GM23338 (cell line): Measurements from ENCODE around the gene ADGRL3. TPM values are rescaled to one million over a fixed set of nuclear protein-coding genes. Genes with fewer than 3 reads are reported as not detected.

Experiments used
- ATAC-seq: fragments of 200-7000 bp; cut with Tn5 transposase; 3 replicates; pipeline ENCODE4 v1.9.1; 2020
- DNase-seq: peaks from one replicate; pipeline ENCODE4 v3.0.0-alpha.2; 2015; ENCODE audit warnings: low spot score
- H2AFZ ChIP-seq: fragments of 200-600 bp; sonication (generic); 2 replicates; pipeline ENCODE4 v1.8.0; 2016; ENCODE audit warnings: antibody characterized with exemption, mild to moderate bottlenecking, moderate library complexity
- H3F3A ChIP-seq: fragments of 200-600 bp; sonication (generic); replicated peaks from 2 replicates; pipeline ENCODE4 v1.8.0; 2017; ENCODE audit warnings: antibody characterized with exemption, mixed run types, low read depth
- H3K27ac ChIP-seq: fragments of 200-600 bp; sonication (generic); 2 replicates; pipeline ENCODE4 v1.6.1; 2016; ENCODE audit warnings: low read depth
- H3K27me3 ChIP-seq: fragments of 200-600 bp; sonication (generic); 2 replicates; pipeline ENCODE4 v1.8.0; 2016; ENCODE audit warnings: mild to moderate bottlenecking, mixed run types, moderate library complexity; ENCODE audit not compliant: insufficient read depth
- H3K36me3 ChIP-seq: fragments of 200-600 bp; sonication (generic); 2 replicates; pipeline ENCODE4 v1.8.0; 2016; ENCODE audit warnings: mild to moderate bottlenecking; ENCODE audit not compliant: insufficient read depth
- H3K4me1 ChIP-seq: fragments of 200-600 bp; sonication (generic); 2 replicates; pipeline ENCODE4 v1.8.0; 2016; ENCODE audit warnings: mild to moderate bottlenecking, moderate library complexity; ENCODE audit not compliant: insufficient read depth
- H3K4me2 ChIP-seq: fragments of 200-600 bp; sonication (generic); 2 replicates; pipeline ENCODE4 v1.7.1; 2017; ENCODE audit warnings: mixed run types
- H3K4me3 ChIP-seq: fragments of 200-600 bp; sonication (generic); 2 replicates; pipeline ENCODE4 v1.6.1; 2016; ENCODE audit warnings: mixed run types
- H3K79me2 ChIP-seq: fragments of 200-600 bp; sonication (generic); replicated peaks from 2 replicates; pipeline ENCODE4 v1.8.0; 2017; ENCODE audit warnings: mild to moderate bottlenecking; ENCODE audit not compliant: insufficient read depth
- H3K9me2 ChIP-seq: fragments of 200-600 bp; sonication (generic); 2 replicates; pipeline ENCODE4 v1.8.0; 2017; ENCODE audit not compliant: insufficient read depth
- H4K20me1 ChIP-seq: fragments of 200-600 bp; sonication (generic); replicated peaks from 2 replicates; pipeline ENCODE4 v1.8.0; 2017; ENCODE audit warnings: mild to moderate bottlenecking; ENCODE audit not compliant: insufficient read depth
- H3K27ac Mint-ChIP-seq: 2 replicates; pipeline ENCODE4 v1.8.0; 2020; ENCODE audit warnings: inconsistent platforms, mild to moderate bottlenecking, moderate library complexity, mixed read lengths
- H3K27me3 Mint-ChIP-seq: 3 replicates; pipeline ENCODE4 v1.8.0; 2022; ENCODE audit warnings: low read depth, mild to moderate bottlenecking, moderate library complexity, mixed read lengths, inconsistent platforms; ENCODE audit not compliant: insufficient read depth, poor library complexity
- H3K36me3 Mint-ChIP-seq: 3 replicates; pipeline ENCODE4 v1.8.0; 2021; ENCODE audit warnings: low read depth, mild to moderate bottlenecking, inconsistent platforms, moderate library complexity, mixed read lengths
- H3K4me1 Mint-ChIP-seq: 3 replicates; pipeline ENCODE4 v1.8.0; 2020; ENCODE audit warnings: mild to moderate bottlenecking, inconsistent platforms, mixed read lengths
- H3K4me3 Mint-ChIP-seq: 3 replicates; pipeline ENCODE4 v1.8.0; 2021; ENCODE audit warnings: moderate library complexity, mild to moderate bottlenecking, inconsistent platforms, mixed read lengths
- H3K9me3 Mint-ChIP-seq: 3 replicates; pipeline ENCODE4 v1.8.0; 2020; ENCODE audit warnings: moderate library complexity, mild to moderate bottlenecking, inconsistent platforms, mixed read lengths
- CREB1 ChIP-seq: fragments of 250-450 bp; sonication (Bioruptor Pico); IDR thresholded peaks from 2 replicates; pipeline ENCODE4 v1.5.0; 2020; ENCODE audit warnings: low read depth, mild to moderate bottlenecking, moderate library complexity
- CTCF ChIP-seq, 2 experiments: fragments of 200-600 bp in 1 of 2; sonication (generic) in 1 of 2; conservative IDR thresholded peaks; 2 replicates each; pipeline versions ENCODE4 v1.5.1 to v1.6.1; 2016 to 2017; ENCODE audit warnings: antibody characterized with exemption in 2 of 2, low read depth in 2 of 2, mild to moderate bottlenecking in 2 of 2, moderate library complexity in 1 of 2
- ETS1 ChIP-seq: IDR thresholded peaks from 2 replicates; pipeline ENCODE4 v1.6.1; 2016; ENCODE audit warnings: antibody characterized with exemption
- EZH2 ChIP-seq: fragments of 200-600 bp; sonication (generic); IDR thresholded peaks from one replicate; pipeline ENCODE4 v1.8.0; 2017; ENCODE audit warnings: antibody characterized with exemption, mild to moderate bottlenecking, low read depth; ENCODE audit not compliant: unreplicated experiment
- EZH2phosphoT487 ChIP-seq: fragments of 200-600 bp; sonication (generic); IDR thresholded peaks from one replicate; pipeline ENCODE4 v1.8.1; 2018; ENCODE audit warnings: antibody characterized with exemption; ENCODE audit not compliant: unreplicated experiment
- JUNB ChIP-seq: IDR thresholded peaks from one replicate; pipeline ENCODE4 v1.6.1; 2016; ENCODE audit warnings: antibody characterized with exemption; ENCODE audit not compliant: unreplicated experiment
- NANOG ChIP-seq: IDR thresholded peaks from 2 replicates; pipeline ENCODE4 v1.6.1; 2016; ENCODE audit warnings: antibody characterized with exemption, borderline replicate concordance
- POLR2AphosphoS5 ChIP-seq: IDR thresholded peaks from 2 replicates; pipeline ENCODE4 v1.6.1; 2016; ENCODE audit warnings: antibody characterized with exemption, low read depth
- REST ChIP-seq: IDR thresholded peaks from one replicate; pipeline ENCODE4 v1.6.1; 2018; ENCODE audit warnings: antibody characterized with exemption; ENCODE audit not compliant: unreplicated experiment
- STAT1 ChIP-seq: IDR thresholded peaks from one replicate; pipeline ENCODE4 v1.6.1; 2016; ENCODE audit warnings: antibody characterized with exemption; ENCODE audit not compliant: unreplicated experiment
- ZNF114 ChIP-seq: fragments of 250-450 bp; sonication (Bioruptor Pico); IDR thresholded peaks from 2 replicates; pipeline ENCODE4 v1.5.0; 2020; ENCODE audit warnings: mild to moderate bottlenecking, moderate library complexity
- ZNF331 ChIP-seq: fragments of 250-450 bp; sonication (Bioruptor Pico); IDR thresholded peaks from 2 replicates; pipeline ENCODE4 v1.5.0; 2020; ENCODE audit warnings: low read depth, mild to moderate bottlenecking, moderate library complexity
- ZNF462 ChIP-seq: fragments of 250-450 bp; sonication (Bioruptor Pico); IDR thresholded peaks from 2 replicates; pipeline ENCODE4 v1.5.0; 2020; ENCODE audit warnings: mild to moderate bottlenecking, moderate library complexity
- polyA plus RNA-seq: library from polyadenylated mRNA; unstranded; fragments of >200 nt; fragmentation: Nextera tagmentation; extraction: Ambion mirVana; gene quantifications from 2 replicates; pipeline ENCODE4 v1.2.1, GENCODE V29; 2016
- total RNA-seq: library from RNA; depleted of rRNA; stranded (reverse); fragments of >200 nt; shearing (Covaris generic); gene quantifications from 2 replicates; pipeline ENCODE4 v1.2.3, GENCODE V29; 2014

The ADGRL3 gene
- total and polyA plus RNA-seq, 2 experiments from 2014 or later: 9.7 to 16.5 TPM

- Histone ChIP-seq H3K9me2 (no peaks in the 10 kb centered on the region), H3K4me1 (no peaks in the 10 kb centered on the region), H3K4me2 (no peak overlapping the region), H2AFZ (no peak overlapping the region), H3K4me3 (no peak overlapping the region), H3K36me3 (no peaks in the 10 kb centered on the region), H3K27me3 (no peaks in the 10 kb centered on the region), H3K79me2 (no peaks in the 10 kb centered on the region), H3F3A (no peaks in the 10 kb centered on the region), H4K20me1 (no peaks in the 10 kb centered on the region), H3K27ac (no peak overlapping the region)
- TF ChIP-seq ZNF114 (no peak), REST (no peak), NANOG (no peak), ZNF462 (CRISPR knock-in tag) (no peak), STAT1 (no peak), EZH2phosphoT487 (no peak), ETS1 (no peak), EZH2 (no peak), POLR2AphosphoS5 (no peak), CREB1 (no peak), ZNF331 (CRISPR knock-in tag) (no peak), CTCF (conservative IDR thresholded peaks at IDR 0.05; ENCODE audit: low read depth in 2 of 2) (no peak), JUNB (no peak)
- peaks cover 4% of the 10 kb centered on the region; the same call in 2 of the 3 replicates for H3K4me1 Mint-ChIP-seq
- H3K36me3 Mint-ChIP-seq: no peaks in the 10 kb centered on the region
- no peaks in the 10 kb centered on the region; the same call in 2 of the 3 replicates for H3K9me3 Mint-ChIP-seq
- DNase-seq (no peak), ATAC-seq (no peak)
- H3K27ac Mint-ChIP-seq: no peak overlapping the region
- no peaks in the 10 kb centered on the region for H3K27me3 Mint-ChIP-seq
- no peak overlapping the region for H3K4me3 Mint-ChIP-seq
Measured at GRCh38 chr4:61445374-61446063, 245.4 kb downstream of the ADGRL3 start.
